Measurements from ENCODE around the gene PER1.

GRCh38 chr17:8100763-8101162, 51.4 kb downstream of the PER1 start:
- no peak for TF ChIP-seq CTCF (IDR thresholded peaks at IDR 0.05)
- no peak for TF ChIP-seq POLR2A (IDR thresholded peaks at IDR 0.05)
